Heart left ventricle (tissue), 16 donors: ENCODE measurements around the gene ALDH3A1. TPM values are rescaled to one million over a fixed set of nuclear protein-coding genes. Genes with fewer than 3 reads are reported as not detected.

Source experiments
- ATAC-seq, 4 donors: fragments of 200-7000 bp; cut with Tn5 transposase; one replicate each; pipeline ENCODE4 v1.9.1; 2020 to 2022; ENCODE audit warnings: moderate library complexity in 4 of 4, mild to moderate bottlenecking in 3 of 4, moderate number of reproducible peaks in 1 of 4
- DNase-seq, 5 donors: peaks; one replicate each; pipeline ENCODE4 v3.0.0-alpha.2; 2020
- H3K27ac ChIP-seq, 12 donors: fragments of 200-600 bp; sonication (generic) in 4 of 12; one replicate each; pipeline versions ENCODE4 v1.5.0 to v1.8.0; 2016 to 2022; ENCODE audit warnings: mild to moderate bottlenecking in 2 of 12
- H3K27me3 ChIP-seq, 9 donors: fragments of 200-600 bp; sonication (generic) in 2 of 9; one replicate each; pipeline versions ENCODE4 v1.5.1 to v1.8.0; 2016 to 2022; ENCODE audit warnings: mild to moderate bottlenecking in 3 of 9
- H3K36me3 ChIP-seq, 9 donors: fragments of 200-600 bp; sonication (generic) in 2 of 9; one replicate each; pipeline versions ENCODE4 v1.5.0 to v1.8.0; 2018 to 2022; ENCODE audit warnings: mild to moderate bottlenecking in 2 of 9
- H3K4me1 ChIP-seq, 12 donors: fragments of 200-600 bp; sonication (generic) in 4 of 12; one replicate each; pipeline versions ENCODE4 v1.5.0 to v1.8.0; 2016 to 2022; ENCODE audit warnings: mild to moderate bottlenecking in 3 of 12
- H3K4me3 ChIP-seq, 12 donors: fragments of 200-600 bp; sonication (generic) in 4 of 12; one replicate each; pipeline versions ENCODE4 v1.5.0 to v1.8.0; 2017 to 2022; ENCODE audit warnings: mild to moderate bottlenecking in 9 of 12, moderate library complexity in 4 of 12
- H3K9me3 ChIP-seq, 12 donors: fragments of 200-600 bp; sonication (generic) in 4 of 12; one replicate each; pipeline versions ENCODE4 v1.5.0 to v1.8.0; 2016 to 2022; ENCODE audit warnings: mild to moderate bottlenecking in 1 of 12
- CTCF ChIP-seq, 12 donors: fragments of 200-600 bp; sonication (generic) in 4 of 12; IDR thresholded peaks; one replicate each; pipeline versions ENCODE4 v1.5.0 to v1.8.0; 2018 to 2022; ENCODE audit warnings: antibody characterized with exemption in 12 of 12, mild to moderate bottlenecking in 5 of 12
- POLR2A ChIP-seq, 2 donors: fragments of 450-650 bp; IDR thresholded peaks; one replicate each; pipeline ENCODE4 v1.6.1; 2017; ENCODE audit warnings: antibody characterized with exemption in 2 of 2, mild to moderate bottlenecking in 2 of 2, moderate library complexity in 2 of 2
- WGBS, 4 donors: extraction: QIAGEN DNeasy Blood & Tissue Kit in 2 of 4; methylation state at CpG; one replicate each; pipeline versions ENCODE4 v1.1.5 to v1.1.7; 2013 to 2018; 5-methylcytosine and 5-hydroxymethylcytosine counted together
- intact Hi-C, 10 donors: fragments of 100-400 bp; cut with DNase I; formaldehyde crosslinking; loops; one replicate each; pipeline versions ENCODE4 v1.11.1 to v1.14.2; 2022
- polyA plus RNA-seq, 2 donors: library from polyadenylated mRNA; stranded (reverse); fragments of 200-250 nt; gene quantifications; one replicate each; pipeline ENCODE4 v1.2.3, GENCODE V29; 2013
- total RNA-seq, 9 donors: library from RNA; depleted of rRNA in 2 of 9; stranded (reverse); fragments of >200 nt in 2 of 9; fragmentation: NEBNext Ultra II Directional in 3 of 9; extraction: Animal tissue kit (Norgen Biotek cat#: 25700) in 3 of 9; gene quantifications; one replicate each; pipeline versions ENCODE4 v1.1.0 to v1.2.4, GENCODE V29; 2016 to 2023
- donor health status: ischemic (EF 13 %, LVEDD 7.1; RV severe dilation, severe dysfunction).
- donor health status: healthy with polysubstance abuse.
- donor health status: DM: no; HTN: yes; CAD: no.
- donor health status: DM: no; HTN: no; CAD: no.
- donor health status: ischemic (EF 25% LVEDD 6.9; RV normal size, moderate dysfunction).
- donor health status: ischemic (EF 25% LVEDD 5.7; RV mildly dilated, moderate dysfunction).
- donor health status: healthy.
- donor health status: DM: yes; HTN: yes; CAD: no.
- donor health status: ischemic (EF 35%, LVEDD 5.7; RV mildly dilated, moderate dysfunction).
- donor health status: nonischemic (EF 11% LVEDD 7.7; RV severe dilation, severe dysfunction).
- donor health status: DM: yes; HTN: yes; CAD: no.
- donor health status: PGD.
- donor health status: ischemic (EF 29% LVEDD 5.4; RV normal size, mild dysfunction).
- donor health status: nonischemic (EF 23%, LVEDD 6.1; RV moderate dilation, normal function).

The ALDH3A1 gene
- total and polyA plus RNA-seq, 11 donors = 0.04 to 1.1 (median 0.31) TPM; not detected in 6

- Histone ChIP-seq H3K9me3 (no peaks in the 10 kb centered on the region), H3K27me3 (no peaks in the 10 kb centered on the region), H3K4me1 (peaks cover 0 to 11% (median 0%) of the 10 kb centered on the region in 12 donors), H3K36me3 (peaks cover 0 to 23% (median 10%) of the 10 kb centered on the region in 9 donors), H3K27ac (no peak overlapping the region), H3K4me3 (no peak overlapping the region)
- ATAC-seq = peak in 2 of 4 donors; percentile 11
- no peak for DNase-seq
- 62 to 84% (median 81%) methylated on average over 3 to 7 of the region's 7 CpGs for WGBS, 4 donors
- intact Hi-C loops = loop anchor here in 7 of 10 donors (5.0 to 10.0 kb wide), 7 partner anchors 65 to 408 kb away; partner anchors contain the start of genes B9D1 (in 4 of the 7) and ALDH3A2 (in 1 of the 7)
- TF ChIP-seq POLR2A (IDR thresholded peaks at IDR 0.05) = no peak
- no peak for TF ChIP-seq CTCF (IDR thresholded peaks at IDR 0.05)
These were observed 22.0 kb upstream of the ALDH3A1 start for GRCh38 chr17:19769946-19770652.

- Histone ChIP-seq H3K27ac (peak overlapping the region in 1 of 12 donors; percentile 2), H3K4me3 (no peak overlapping the region), H3K9me3 (no peaks in the 10 kb centered on the region), H3K36me3 (peaks cover 0 to 7% (median 0%) of the 10 kb centered on the region in 9 donors), H3K4me1 (peaks cover 0 to 11% (median 0%) of the 10 kb centered on the region in 12 donors), H3K27me3 (no peaks in the 10 kb centered on the region)
- intact Hi-C loops = loop anchor here in 7 of 10 donors (5.0 to 10.0 kb wide), 7 partner anchors 63 to 406 kb away; partner anchors contain the start of genes B9D1 (in 4 of the 7) and ALDH3A2 (in 1 of the 7)
- DNase-seq (no peak), ATAC-seq (no peak)
- 52 to 60% (median 58%) methylated on average over 10 of the region's 10 CpGs for WGBS, 4 donors
- TF ChIP-seq CTCF (IDR thresholded peaks at IDR 0.05) (no peak), POLR2A (IDR thresholded peaks at IDR 0.05) (no peak)
These were observed 20.1 kb upstream of the ALDH3A1 start for GRCh38 chr17:19768046-19768782.

- H3K27me3 ChIP-seq = no peaks in the 10 kb centered on the region
- no peak overlapping the region for H3K27ac ChIP-seq
- ATAC-seq = peak; percentile 86 to 92 (median 89)
- DNase-seq = peak; percentile 77 to 88 (median 79)
- peaks cover 0 to 10% (median 0%) of the 10 kb centered on the region in 12 donors for H3K4me1 ChIP-seq
- intact Hi-C loops = loop anchor here in 9 of 10 donors (1.0 to 10.0 kb wide), 13 partner anchors 62 to 404 kb away; partner anchors contain the start of genes B9D1 (in 6 of the 9) and ALDH3A2 (in 1 of the 9)
- TF ChIP-seq POLR2A (IDR thresholded peaks at IDR 0.05) = no peak
- peak; percentile 86 to 99 (median 96) for TF ChIP-seq CTCF (IDR thresholded peaks at IDR 0.05)
- no peak overlapping the region for H3K4me3 ChIP-seq
- no peaks in the 10 kb centered on the region for H3K9me3 ChIP-seq
- 16 to 42% (median 20%) methylated on average over 3 to 12 of the region's 12 CpGs for WGBS, 4 donors
- H3K36me3 ChIP-seq = no peaks in the 10 kb centered on the region
These were observed 18.5 kb upstream of the ALDH3A1 start for GRCh38 chr17:19766421-19767270.
